Left renal pelvis (tissue), 4 donors: Measurements from ENCODE around the gene GIMAP7. TPM values are rescaled to one million over a fixed set of nuclear protein-coding genes. Genes with fewer than 3 reads are reported as not detected.
"Not testable (repeated sequence)": the region's sequence is repeated elsewhere in the genome, so short reads cannot be mapped to it uniquely, and the experiment has no call there.

ENCODE experiments used
- DNase-seq, 4 donors: peaks; one replicate each; pipeline ENCODE4 v3.0.0-alpha.2; 2013; ENCODE audit warnings: low read depth in 4 of 4, low spot score in 3 of 4
- polyA plus RNA-seq, 4 donors: library from polyadenylated mRNA; unstranded; fragments of 120-200 nt; gene quantifications; one replicate each; pipeline ENCODE4 v1.2.1, GENCODE V29; 2013; ENCODE audit not compliant: insufficient read length in 4 of 4

The GIMAP7 gene
- polyA plus RNA-seq, 4 donors: 7.6 to 17.5 (median 12.2) TPM

GRCh38 chr7:150507947-150508602 is 6.6 kb upstream of the GIMAP7 start:
- DNase-seq: no peak

- no peak for DNase-seq
These were observed 3.6 kb upstream of the GIMAP7 start for GRCh38 chr7:150511048-150511447.

- DNase-seq: no peak
These were observed 914 bp upstream of the GIMAP7 start for GRCh38 chr7:150513758-150514157.

GRCh38 chr7:150515248-150516147 is 826 bp downstream of the GIMAP7 start:
- no peak for DNase-seq

GRCh38 chr7:150516956-150517745 is 2.5 kb downstream of the GIMAP7 start:
- DNase-seq: no peak

GRCh38 chr7:150519310-150519709 is 4.6 kb downstream of the GIMAP7 start:
- DNase-seq: no peak

GRCh38 chr7:150520145-150520544 is 5.5 kb downstream of the GIMAP7 start:
- DNase-seq: no peak

GRCh38 chr7:150522931-150523330 is 8.3 kb downstream of the GIMAP7 start:
- DNase-seq: not testable (repeated sequence)

GRCh38 chr7:150524018-150524417 is 9.3 kb downstream of the GIMAP7 start:
- DNase-seq: no peak

GRCh38 chr7:150531704-150532103 is 17.0 kb downstream of the GIMAP7 start:
- DNase-seq: no peak

GRCh38 chr7:150538259-150538658 is 23.6 kb downstream of the GIMAP7 start:
- no peak for DNase-seq

GRCh38 chr7:150553163-150553562 is 38.5 kb downstream of the GIMAP7 start:
- no peak for DNase-seq

- no peak for DNase-seq
These were observed 42.0 kb downstream of the GIMAP7 start for GRCh38 chr7:150556521-150557138.

GRCh38 chr7:150560486-150560885 is 45.8 kb downstream of the GIMAP7 start:
- DNase-seq: no peak

GRCh38 chr7:150562919-150563318 is 48.2 kb downstream of the GIMAP7 start:
- no peak for DNase-seq

GRCh38 chr7:150564006-150564405 is 49.3 kb downstream of the GIMAP7 start:
- no peak for DNase-seq

GRCh38 chr7:150564566-150564965 is 49.9 kb downstream of the GIMAP7 start:
- no peak for DNase-seq

GRCh38 chr7:150565239-150565638 is 50.6 kb downstream of the GIMAP7 start:
- no peak for DNase-seq

GRCh38 chr7:150566123-150566522 is 51.5 kb downstream of the GIMAP7 start:
- no peak for DNase-seq

- no peak for DNase-seq
These were observed 51.9 kb downstream of the GIMAP7 start for GRCh38 chr7:150566572-150566971.

- DNase-seq: no peak
These were observed 52.5 kb downstream of the GIMAP7 start, which contains the start of gene GIMAP4 for GRCh38 chr7:150567169-150567568. GIMAP4 (plus strand) TSS chr7:150567390; CDS start chr7:150569902, 2,512 bp downstream.
